ENCODE measurements around the gene GALK2. TPM values are rescaled to one million over a fixed set of nuclear protein-coding genes. Genes with fewer than 3 reads are reported as not detected.
A peak's percentile ranks its signal among the peaks of the same experiment; 100 is the strongest.

GALK2 gene
- total RNA-seq, 2 donors from 2014 or later = 24.5 to 26.0 TPM

- Histone ChIP-seq H3K27me3 (no peaks in the 10 kb centered on the region), H3K36me3 (no peaks in the 10 kb centered on the region), H3K4me1 (peaks cover 0 to 34% of the 10 kb centered on the region in 2 donors), H3K27ac (peak overlapping the region in 1 of 2 donors; percentile 97), H3K9me3 (no peaks in the 10 kb centered on the region), H3K4me3 (peak overlapping the region; percentile 89 to 98)
- TF ChIP-seq, protein P1, sequence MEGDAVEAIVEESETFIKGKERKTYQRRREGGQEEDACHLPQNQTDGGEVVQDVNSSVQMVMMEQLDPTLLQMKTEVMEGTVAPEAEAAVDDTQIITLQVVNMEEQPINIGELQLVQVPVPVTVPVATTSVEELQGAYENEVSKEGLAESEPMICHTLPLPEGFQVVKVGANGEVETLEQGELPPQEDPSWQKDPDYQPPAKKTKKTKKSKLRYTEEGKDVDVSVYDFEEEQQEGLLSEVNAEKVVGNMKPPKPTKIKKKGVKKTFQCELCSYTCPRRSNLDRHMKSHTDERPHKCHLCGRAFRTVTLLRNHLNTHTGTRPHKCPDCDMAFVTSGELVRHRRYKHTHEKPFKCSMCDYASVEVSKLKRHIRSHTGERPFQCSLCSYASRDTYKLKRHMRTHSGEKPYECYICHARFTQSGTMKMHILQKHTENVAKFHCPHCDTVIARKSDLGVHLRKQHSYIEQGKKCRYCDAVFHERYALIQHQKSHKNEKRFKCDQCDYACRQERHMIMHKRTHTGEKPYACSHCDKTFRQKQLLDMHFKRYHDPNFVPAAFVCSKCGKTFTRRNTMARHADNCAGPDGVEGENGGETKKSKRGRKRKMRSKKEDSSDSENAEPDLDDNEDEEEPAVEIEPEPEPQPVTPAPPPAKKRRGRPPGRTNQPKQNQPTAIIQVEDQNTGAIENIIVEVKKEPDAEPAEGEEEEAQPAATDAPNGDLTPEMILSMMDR (IDR thresholded peaks at IDR 0.05) = no peak
- DNase-seq (ENCODE audit: low spot score) = no peak
These were observed 15.7 kb upstream of the GALK2 start for GRCh38 chr15:49154359-49154758.

- peaks cover 0 to 34% of the 10 kb centered on the region in 2 donors for H3K4me1 ChIP-seq
- H3K4me3 ChIP-seq = peak overlapping the region; percentile 89 to 98
- TF ChIP-seq, protein P1 (IDR thresholded peaks at IDR 0.05) = no peak
- H3K36me3 ChIP-seq = no peaks in the 10 kb centered on the region
- H3K9me3 ChIP-seq = no peaks in the 10 kb centered on the region
- DNase-seq (ENCODE audit: low spot score) = no peak
- no peaks in the 10 kb centered on the region for H3K27me3 ChIP-seq
- peak overlapping the region; percentile 88 to 97 for H3K27ac ChIP-seq
These were observed 15.3 kb upstream of the GALK2 start for GRCh38 chr15:49154799-49155109.

DNA sequence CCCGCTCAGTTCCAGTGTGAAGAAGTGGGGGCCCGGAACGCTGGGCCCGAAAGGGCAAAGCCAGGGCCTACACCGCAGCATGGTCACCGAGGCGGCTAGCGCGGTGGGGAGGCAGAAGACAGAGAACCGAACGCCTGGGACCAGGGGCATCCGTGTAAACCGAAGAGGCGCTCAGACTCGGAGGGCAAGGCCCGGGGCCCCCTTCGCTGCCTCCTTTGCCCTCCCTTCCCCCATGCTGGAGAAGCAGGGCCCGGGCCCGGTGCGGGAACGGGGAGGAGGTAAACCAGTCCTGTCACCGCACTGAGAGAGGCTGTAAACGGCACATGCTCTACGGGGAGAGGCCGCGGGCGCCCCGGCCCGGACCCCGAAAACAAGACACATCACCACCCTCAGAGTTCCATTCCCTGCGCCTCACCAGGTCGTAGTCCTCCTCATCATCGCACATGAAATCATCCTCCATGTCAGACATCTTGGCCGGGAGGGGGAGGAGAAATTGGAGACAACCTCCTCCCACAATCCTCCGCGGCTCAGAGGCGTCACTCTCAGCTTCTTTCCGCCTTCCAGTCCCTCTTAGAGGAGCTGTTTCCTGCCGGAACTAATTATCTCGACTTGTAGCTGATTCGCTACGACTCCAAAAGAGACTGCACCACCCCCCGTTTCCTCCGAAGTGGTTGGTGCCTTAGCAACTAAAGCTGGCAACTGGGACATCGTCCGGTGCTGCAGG is 14.8 kb upstream of the GALK2 start, which contains the start of gene COPS2:
Gene COPS2, minus strand, starts transcription at position 490 of the 724 bp plus-strand sequence. Its CDS starts 21 bp downstream, at position 469.
- peak within 1 kb of the TSS; percentile 89 to 98 for H3K4me3 ChIP-seq
- H3K9me3 ChIP-seq = no peaks in the 10 kb centered on the region
- peaks cover 0 to 34% of the 10 kb centered on the region in 2 donors for H3K4me1 ChIP-seq
- DNase-seq (ENCODE audit: low spot score) = peak; percentile 95
- H3K27me3 ChIP-seq = no peaks in the 10 kb centered on the region
- H3K27ac ChIP-seq = peak within 1 kb of the TSS; percentile 88 to 97
- no peaks in the 10 kb centered on the region for H3K36me3 ChIP-seq
- TF ChIP-seq, protein P1 (IDR thresholded peaks at IDR 0.05) = no peak

DNA sequence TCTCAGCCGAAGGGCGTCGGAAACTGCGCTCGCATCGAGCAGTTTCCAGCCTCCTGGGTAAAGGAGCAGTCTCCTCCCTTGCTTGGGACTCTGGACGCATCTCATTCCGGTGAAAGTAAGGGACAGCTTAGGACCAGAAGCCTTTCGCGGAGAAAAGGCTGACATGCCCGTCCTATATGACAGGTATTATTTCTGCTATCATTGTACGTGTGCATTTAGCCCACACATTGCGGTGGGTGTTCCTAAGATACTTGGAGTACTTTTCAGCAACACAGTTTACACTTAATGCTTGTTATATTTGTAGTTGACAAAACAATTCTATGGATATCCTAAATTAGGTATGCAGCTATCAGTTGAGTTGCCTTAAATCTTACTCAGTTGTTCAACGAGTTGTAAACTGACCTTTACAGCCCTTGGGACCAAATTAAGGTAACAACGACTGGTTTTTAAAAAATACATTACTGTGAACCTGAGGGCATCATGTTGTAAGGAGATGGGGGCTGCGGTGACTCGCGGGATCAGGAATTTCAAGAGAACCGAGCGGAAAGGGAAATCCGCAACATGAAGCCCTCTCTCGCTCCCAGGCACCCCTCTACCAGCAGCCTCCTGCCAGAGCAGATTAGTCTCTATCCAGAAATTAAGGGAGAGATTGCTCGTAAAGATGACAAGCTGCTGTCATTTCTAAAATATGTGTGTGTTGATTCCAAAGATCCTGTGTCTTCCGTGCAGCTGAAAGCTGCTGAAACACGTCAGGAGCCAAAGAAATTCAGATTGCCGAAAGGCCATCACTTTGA is 14.0 kb upstream of the GALK2 start:
- Histone ChIP-seq H3K4me1 (peaks cover 0 to 27% of the 10 kb centered on the region in 2 donors), H3K4me3 (peak overlapping the region; percentile 83 to 98), H3K9me3 (no peaks in the 10 kb centered on the region), H3K27me3 (no peaks in the 10 kb centered on the region), H3K36me3 (no peaks in the 10 kb centered on the region), H3K27ac (peak overlapping the region; percentile 88 to 97)
- TF ChIP-seq, protein P1 (IDR thresholded peaks at IDR 0.05) = no peak
- no peak for DNase-seq (ENCODE audit: low spot score)

- TF ChIP-seq, protein P1 (IDR thresholded peaks at IDR 0.05) = no peak
- DNase-seq (ENCODE audit: low spot score) = no peak
- Histone ChIP-seq H3K4me1 (no peaks in the 10 kb centered on the region), H3K27me3 (no peaks in the 10 kb centered on the region), H3K36me3 (peaks cover 10% of the 10 kb centered on the region), H3K27ac (no peak overlapping the region), H3K9me3 (no peaks in the 10 kb centered on the region), H3K4me3 (no peak overlapping the region)
These were observed 6.4 kb upstream of the GALK2 start for GRCh38 chr15:49163678-49164077.
